HL-60 (cell line): ENCODE measurements around the gene PCOLCE2.

Source experiments
- DNase-seq, 2 experiments: peaks; one replicate each; pipeline ENCODE4 v3.0.0-alpha.2; 2010 to 2020; ENCODE audit warnings: low read depth in 1 of 2, low spot score in 1 of 2
- H3K27ac ChIP-seq: fragments of 250-450 bp; sonication (Bioruptor Pico); replicated peaks from 2 replicates; pipeline ENCODE4 v1.5.1; 2020; ENCODE audit warnings: mild to moderate bottlenecking, moderate library complexity
- H3K27me3 ChIP-seq: fragments of 250-450 bp; sonication (Bioruptor Pico); 2 replicates; pipeline ENCODE4 v1.5.1; 2021; ENCODE audit warnings: mild to moderate bottlenecking, moderate library complexity; ENCODE audit not compliant: insufficient read depth, poor library complexity, severe bottlenecking
- H3K4me3 ChIP-seq: replicated peaks from 2 replicates; pipeline ENCODE4 v1.5.1; 2011; ENCODE audit warnings: mild to moderate bottlenecking, control low read depth, low read length; ENCODE audit not compliant: insufficient read depth
- GABPA ChIP-seq: IDR thresholded peaks from 2 replicates; pipeline ENCODE4 v1.6.1; 2012; ENCODE audit warnings: low read depth
- POLR2AphosphoS5 ChIP-seq: IDR thresholded peaks from 2 replicates; pipeline ENCODE4 v1.6.1; 2012; ENCODE audit warnings: low read depth
- SPI1 ChIP-seq: IDR thresholded peaks from 2 replicates; pipeline ENCODE4 v1.6.1; 2012; ENCODE audit warnings: low read depth, mild to moderate bottlenecking, borderline replicate concordance
- TF ChIP-seq, protein P1 (sequence below): IDR thresholded peaks from one replicate; pipeline ENCODE4 v1.5.1; 2011; ENCODE audit warnings: low read length, control low read depth, inconsistent platforms; ENCODE audit not compliant: insufficient read depth
- TF ChIP-seq, protein P2 (sequence below): IDR thresholded peaks from 2 replicates; pipeline ENCODE4 v1.6.1; 2012; ENCODE audit warnings: low read depth; ENCODE audit not compliant: insufficient replicate concordance

The PCOLCE2 gene

DNA sequence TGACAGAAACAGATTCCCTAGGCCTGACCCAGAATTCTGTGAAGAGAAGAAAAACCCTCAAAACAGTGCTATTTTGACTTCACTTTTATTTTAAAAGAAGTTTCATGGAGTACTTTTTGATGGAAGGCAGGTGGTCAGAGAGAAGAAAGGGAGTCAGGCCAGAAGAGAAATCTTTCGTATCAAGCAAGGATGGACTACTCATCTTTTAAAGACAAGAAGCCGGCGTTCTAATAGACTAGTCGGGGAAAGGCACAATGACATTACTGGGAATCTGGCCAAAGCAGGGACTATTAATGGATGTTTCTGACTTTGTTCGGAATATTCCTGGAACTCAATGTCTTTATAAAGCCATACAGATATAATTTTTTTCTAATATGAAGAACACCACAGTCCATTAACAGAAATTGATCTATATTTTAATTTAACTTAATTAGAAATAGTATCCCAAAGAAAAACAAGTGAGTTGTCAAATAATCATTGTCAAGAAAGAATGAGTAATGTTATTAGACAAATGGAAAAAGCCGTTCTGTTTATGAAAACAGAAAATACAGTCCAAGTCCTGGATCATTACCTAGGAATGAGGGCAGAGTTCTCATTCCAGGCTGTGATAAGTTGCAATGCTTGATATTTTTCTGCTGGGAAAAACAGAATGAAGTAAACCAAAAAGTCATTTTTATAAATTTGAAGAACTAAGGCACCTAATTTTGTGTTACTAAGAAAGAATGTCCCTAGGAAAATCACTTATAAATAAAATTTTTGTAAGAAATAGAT, 23.7 kb upstream of the PCOLCE2 start:
- TF ChIP-seq SPI1 (no peak), GABPA (no peak)
- TF ChIP-seq, protein P1, sequence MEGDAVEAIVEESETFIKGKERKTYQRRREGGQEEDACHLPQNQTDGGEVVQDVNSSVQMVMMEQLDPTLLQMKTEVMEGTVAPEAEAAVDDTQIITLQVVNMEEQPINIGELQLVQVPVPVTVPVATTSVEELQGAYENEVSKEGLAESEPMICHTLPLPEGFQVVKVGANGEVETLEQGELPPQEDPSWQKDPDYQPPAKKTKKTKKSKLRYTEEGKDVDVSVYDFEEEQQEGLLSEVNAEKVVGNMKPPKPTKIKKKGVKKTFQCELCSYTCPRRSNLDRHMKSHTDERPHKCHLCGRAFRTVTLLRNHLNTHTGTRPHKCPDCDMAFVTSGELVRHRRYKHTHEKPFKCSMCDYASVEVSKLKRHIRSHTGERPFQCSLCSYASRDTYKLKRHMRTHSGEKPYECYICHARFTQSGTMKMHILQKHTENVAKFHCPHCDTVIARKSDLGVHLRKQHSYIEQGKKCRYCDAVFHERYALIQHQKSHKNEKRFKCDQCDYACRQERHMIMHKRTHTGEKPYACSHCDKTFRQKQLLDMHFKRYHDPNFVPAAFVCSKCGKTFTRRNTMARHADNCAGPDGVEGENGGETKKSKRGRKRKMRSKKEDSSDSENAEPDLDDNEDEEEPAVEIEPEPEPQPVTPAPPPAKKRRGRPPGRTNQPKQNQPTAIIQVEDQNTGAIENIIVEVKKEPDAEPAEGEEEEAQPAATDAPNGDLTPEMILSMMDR, result no peak
- TF ChIP-seq, protein P2, sequence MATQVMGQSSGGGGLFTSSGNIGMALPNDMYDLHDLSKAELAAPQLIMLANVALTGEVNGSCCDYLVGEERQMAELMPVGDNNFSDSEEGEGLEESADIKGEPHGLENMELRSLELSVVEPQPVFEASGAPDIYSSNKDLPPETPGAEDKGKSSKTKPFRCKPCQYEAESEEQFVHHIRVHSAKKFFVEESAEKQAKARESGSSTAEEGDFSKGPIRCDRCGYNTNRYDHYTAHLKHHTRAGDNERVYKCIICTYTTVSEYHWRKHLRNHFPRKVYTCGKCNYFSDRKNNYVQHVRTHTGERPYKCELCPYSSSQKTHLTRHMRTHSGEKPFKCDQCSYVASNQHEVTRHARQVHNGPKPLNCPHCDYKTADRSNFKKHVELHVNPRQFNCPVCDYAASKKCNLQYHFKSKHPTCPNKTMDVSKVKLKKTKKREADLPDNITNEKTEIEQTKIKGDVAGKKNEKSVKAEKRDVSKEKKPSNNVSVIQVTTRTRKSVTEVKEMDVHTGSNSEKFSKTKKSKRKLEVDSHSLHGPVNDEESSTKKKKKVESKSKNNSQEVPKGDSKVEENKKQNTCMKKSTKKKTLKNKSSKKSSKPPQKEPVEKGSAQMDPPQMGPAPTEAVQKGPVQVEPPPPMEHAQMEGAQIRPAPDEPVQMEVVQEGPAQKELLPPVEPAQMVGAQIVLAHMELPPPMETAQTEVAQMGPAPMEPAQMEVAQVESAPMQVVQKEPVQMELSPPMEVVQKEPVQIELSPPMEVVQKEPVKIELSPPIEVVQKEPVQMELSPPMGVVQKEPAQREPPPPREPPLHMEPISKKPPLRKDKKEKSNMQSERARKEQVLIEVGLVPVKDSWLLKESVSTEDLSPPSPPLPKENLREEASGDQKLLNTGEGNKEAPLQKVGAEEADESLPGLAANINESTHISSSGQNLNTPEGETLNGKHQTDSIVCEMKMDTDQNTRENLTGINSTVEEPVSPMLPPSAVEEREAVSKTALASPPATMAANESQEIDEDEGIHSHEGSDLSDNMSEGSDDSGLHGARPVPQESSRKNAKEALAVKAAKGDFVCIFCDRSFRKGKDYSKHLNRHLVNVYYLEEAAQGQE, result no peak
- Histone ChIP-seq H3K27ac (no peak overlapping the region), H3K27me3 (no peaks in the 10 kb centered on the region), H3K4me3 (no peak overlapping the region)
- no peak for DNase-seq

DNA sequence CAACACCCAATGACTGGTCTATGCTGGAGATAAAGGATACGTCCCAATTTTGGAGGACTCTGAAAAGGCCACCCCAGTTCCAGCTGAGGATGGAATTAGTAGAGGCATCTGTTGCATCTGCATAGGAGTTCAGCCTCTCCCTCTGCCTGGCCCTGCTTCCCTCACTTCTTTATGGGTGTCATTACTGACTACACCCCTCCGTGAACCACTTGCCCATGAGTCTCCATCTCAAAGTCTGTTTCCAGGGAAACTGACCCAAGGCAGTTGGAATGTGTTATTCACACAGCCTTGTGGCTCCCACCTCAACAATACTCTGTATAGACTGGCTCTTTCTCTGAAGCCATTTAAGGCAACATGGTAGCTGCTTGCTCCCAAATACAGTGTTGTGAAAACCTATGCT, 21.4 kb upstream of the PCOLCE2 start:
- no peak overlapping the region for H3K27ac ChIP-seq
- DNase-seq, result no peak
- H3K4me3 ChIP-seq, result no peak overlapping the region
- TF ChIP-seq SPI1, result no peak
- TF ChIP-seq, protein P1, result no peak
- no peak for TF ChIP-seq POLR2AphosphoS5
- TF ChIP-seq GABPA, result no peak
- TF ChIP-seq, protein P2, result no peak
- no peaks in the 10 kb centered on the region for H3K27me3 ChIP-seq

DNA sequence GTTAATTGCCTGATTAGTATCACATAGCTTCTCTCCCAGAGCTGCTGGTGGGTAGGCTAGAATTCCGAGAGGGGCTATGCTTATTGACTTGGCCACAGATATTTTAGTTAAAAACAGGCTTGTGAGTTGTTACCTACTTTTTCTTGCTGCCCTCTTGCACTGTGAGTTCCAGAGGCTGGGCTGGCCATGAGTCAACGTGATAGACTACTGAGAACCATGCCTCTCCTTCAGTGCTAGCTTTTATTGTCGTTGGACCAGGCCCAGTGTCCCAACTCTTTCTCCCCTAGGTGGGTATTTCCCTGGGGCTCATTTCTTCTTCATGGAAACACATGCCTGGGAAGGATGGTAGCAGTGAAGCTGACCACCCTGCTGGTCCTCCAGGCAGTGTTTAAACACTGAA, 20.4 kb upstream of the PCOLCE2 start:
- no peak overlapping the region for H3K27ac ChIP-seq
- no peak overlapping the region for H3K4me3 ChIP-seq
- no peak for DNase-seq
- TF ChIP-seq, protein P2, result no peak
- no peak for TF ChIP-seq POLR2AphosphoS5
- no peak for TF ChIP-seq SPI1
- TF ChIP-seq GABPA, result no peak
- TF ChIP-seq, protein P1, result no peak
- no peaks in the 10 kb centered on the region for H3K27me3 ChIP-seq
